GM12878 (cell line): ENCODE data around the gene BCKDHB. TPM values are rescaled to one million over a fixed set of nuclear protein-coding genes. Genes with fewer than 3 reads are reported as not detected.
A peak's percentile ranks its signal among the peaks of the same experiment; 100 is the strongest.

ENCODE experiments used
- ATAC-seq: fragments of 200-7000 bp; cut with Tn5 transposase; 3 replicates; pipeline ENCODE4 v1.9.1; 2020; ENCODE audit warnings: mild to moderate bottlenecking, moderate library complexity
- BruUV-seq: library from RNA; stranded (reverse); fragments of 400-500 nt; replicated peaks from 2 replicates; lab custom pipeline; 2021; lab: Mats Ljungman, UMichigan
- CTCF ChIA-PET: fragments of 300-600 bp; sonication (Branson Sonifier 250); formaldehyde crosslinking; extraction: SDS; loops from one replicate; lab custom pipeline; 2021; ENCODE audit warnings: inconsistent platforms; lab: Yijun Ruan, JAX
- POLR2A ChIA-PET: fragments of 350-600 bp; formaldehyde crosslinking; extraction: SDS; loops from one replicate; lab custom pipeline; 2021; ENCODE audit warnings: inconsistent platforms; lab: Charles Lee
- RAD21 ChIA-PET: fragments of 300-600 bp; sonication (Branson Sonifier 250); formaldehyde crosslinking; loops from one replicate; lab custom pipeline; 2023; ENCODE audit warnings: antibody characterized with exemption; ENCODE audit not compliant: unreplicated experiment; lab: Charles Lee
- SMC1A ChIA-PET: fragments of 300-600 bp; sonication (Branson Sonifier 250); formaldehyde crosslinking; loops from one replicate; lab custom pipeline; 2023; ENCODE audit not compliant: unreplicated experiment, uncharacterized antibody; lab: Charles Lee
- DNase-seq: peaks from one replicate; pipeline ENCODE4 v3.0.0-alpha.2; 2011; ENCODE audit warnings: low read depth, low spot score
- FAIRE-seq: peaks from 3 replicates; lab custom pipeline; 2011; peaks lifted over from hg19 to GRCh38; lab: Jason Lieb, UNC
- H2AFZ ChIP-seq: 2 replicates; pipeline ENCODE4 v1.6.0; 2011; ENCODE audit warnings: low read depth, low read length, control low read depth; ENCODE audit not compliant: control insufficient read depth
- H3K27ac ChIP-seq: 2 replicates; pipeline ENCODE4 v1.5.1; 2011; ENCODE audit warnings: control low read depth; ENCODE audit not compliant: control insufficient read depth, insufficient read depth
- H3K27me3 ChIP-seq, 2 experiments: replicated peaks in 1 of 2; 2 replicates each; pipeline versions ENCODE4 v1.6.0 to v1.6.1; 2011; ENCODE audit warnings: low read length in 1 of 2; ENCODE audit not compliant: control insufficient read depth in 2 of 2, insufficient read depth in 2 of 2
- H3K36me3 ChIP-seq, 2 experiments: 2 replicates each; pipeline ENCODE4 v1.5.1; 2011; ENCODE audit warnings: low read length in 1 of 2; ENCODE audit not compliant: control insufficient read depth in 2 of 2, insufficient read depth in 2 of 2
- H3K4me1 ChIP-seq: 2 replicates; pipeline ENCODE4 v1.6.1; 2011; ENCODE audit warnings: mild to moderate bottlenecking, low read length, moderate library complexity, mixed read lengths; ENCODE audit not compliant: control insufficient read depth, insufficient read depth
- H3K4me2 ChIP-seq: 2 replicates; pipeline ENCODE4 v1.6.0; 2011; ENCODE audit warnings: control low read depth; ENCODE audit not compliant: control insufficient read depth, insufficient read depth
- H3K4me3 ChIP-seq: fragments of 200-600 bp; sonication (generic); 2 replicates; pipeline ENCODE4 v1.5.1; 2016
- H3K79me2 ChIP-seq: 2 replicates; pipeline ENCODE4 v1.6.0; 2011; ENCODE audit warnings: low read length; ENCODE audit not compliant: control insufficient read depth, insufficient read depth
- H3K9ac ChIP-seq: 2 replicates; pipeline ENCODE4 v1.8.0; 2011; ENCODE audit warnings: low read length, control low read depth, mixed read lengths; ENCODE audit not compliant: control insufficient read depth, insufficient read depth
- H3K9me3 ChIP-seq: replicated peaks from 3 replicates; pipeline ENCODE4 v1.5.1; 2011; ENCODE audit warnings: mild to moderate bottlenecking, low read length; ENCODE audit not compliant: control insufficient read depth, insufficient read depth
- H4K20me1 ChIP-seq: 2 replicates; pipeline ENCODE4 v1.6.0; 2011; ENCODE audit not compliant: control insufficient read depth, insufficient read depth
- ATF7 ChIP-seq: fragments of 450-650 bp; IDR thresholded peaks from 2 replicates; pipeline ENCODE4 v1.6.1; 2016; ENCODE audit warnings: low read depth, mild to moderate bottlenecking
- BCL11A ChIP-seq: IDR thresholded peaks from 2 replicates; pipeline ENCODE4 v1.6.1; 2011; ENCODE audit warnings: low read depth, low read length
- CHD1 ChIP-seq: IDR thresholded peaks from 2 replicates; pipeline ENCODE4 v1.6.1; 2012; ENCODE audit warnings: low read depth, low read length, improper control_type of control experiment
- EED ChIP-seq: sonication (generic); IDR thresholded peaks from 2 replicates; pipeline ENCODE4 v1.6.1; 2016; ENCODE audit warnings: antibody characterized with exemption, low read depth
- EP300 ChIP-seq, 2 experiments: fragments of 150-350 bp in 1 of 2; IDR thresholded peaks; 2 replicates each; pipeline ENCODE4 v1.6.1; 2011 to 2012; ENCODE audit warnings: low read depth in 2 of 2, low read length in 2 of 2, borderline replicate concordance in 1 of 2, improper control_type of control experiment in 1 of 2, inconsistent platforms in 1 of 2; ENCODE audit not compliant: control insufficient read depth in 1 of 2
- ETV6 ChIP-seq, 2 experiments: fragments of 450-650 bp in 1 of 2; IDR thresholded peaks in 1 of 2; conservative IDR thresholded peaks in 1 of 2; 2 replicates each; pipeline ENCODE4 v1.6.1; 2014; ENCODE audit warnings: antibody characterized with exemption in 1 of 2, borderline replicate concordance in 1 of 2, low read depth in 1 of 2, mild to moderate bottlenecking in 1 of 2, moderate library complexity in 1 of 2
- FOXM1 ChIP-seq: IDR thresholded peaks from 2 replicates; pipeline ENCODE4 v1.6.1; 2012; ENCODE audit warnings: low read depth, mild to moderate bottlenecking, inconsistent platforms, low read length, moderate library complexity
- HDAC2 ChIP-seq: fragments of 200-600 bp; sonication (generic); IDR thresholded peaks from 2 replicates; pipeline ENCODE4 v1.6.1; 2017
- IKZF2 ChIP-seq, 2 experiments: fragments of 450-650 bp; IDR thresholded peaks; 2 replicates each; pipeline ENCODE4 v1.6.1; 2017; ENCODE audit warnings: mild to moderate bottlenecking in 2 of 2, moderate library complexity in 2 of 2
- IRF4 ChIP-seq: IDR thresholded peaks from 2 replicates; pipeline ENCODE4 v1.6.1; 2011; ENCODE audit warnings: low read depth, low read length
- MEF2A ChIP-seq: IDR thresholded peaks from 2 replicates; pipeline ENCODE4 v1.6.1; 2011; ENCODE audit warnings: low read depth, mild to moderate bottlenecking, low read length, moderate library complexity; ENCODE audit not compliant: insufficient read depth
- MYB ChIP-seq: fragments of 150-350 bp; IDR thresholded peaks from 2 replicates; pipeline ENCODE4 v1.6.1; 2014; ENCODE audit warnings: mild to moderate bottlenecking, low read depth, low read length, borderline replicate concordance
- NBN ChIP-seq: fragments of 450-650 bp; IDR thresholded peaks from 2 replicates; pipeline ENCODE4 v1.6.1; 2016
- NFIC ChIP-seq: IDR thresholded peaks from 2 replicates; pipeline ENCODE4 v1.6.1; 2012; ENCODE audit warnings: low read depth, mild to moderate bottlenecking, inconsistent platforms, low read length, moderate library complexity
- NR2F1 ChIP-seq: fragments of 450-650 bp; conservative IDR thresholded peaks from 2 replicates; pipeline ENCODE4 v1.6.1; 2017; ENCODE audit warnings: mild to moderate bottlenecking
- PAX8 ChIP-seq: fragments of 450-650 bp; IDR thresholded peaks from 2 replicates; pipeline ENCODE4 v1.6.1; 2017; ENCODE audit warnings: mild to moderate bottlenecking, moderate library complexity
- POLR2AphosphoS5 ChIP-seq: IDR thresholded peaks from 2 replicates; pipeline ENCODE4 v1.6.1; 2011; ENCODE audit warnings: mild to moderate bottlenecking, low read length, inconsistent platforms
- SMARCA5 ChIP-seq: fragments of 450-650 bp; IDR thresholded peaks from 2 replicates; pipeline ENCODE4 v1.6.1; 2017; ENCODE audit warnings: mild to moderate bottlenecking
- STAT1 ChIP-seq: fragments of 450-650 bp; conservative IDR thresholded peaks from 2 replicates; pipeline ENCODE4 v1.6.1; 2014; ENCODE audit warnings: antibody characterized with exemption, mild to moderate bottlenecking
- TCF12 ChIP-seq: IDR thresholded peaks from 2 replicates; pipeline ENCODE4 v1.6.1; 2011; ENCODE audit warnings: low read depth, mild to moderate bottlenecking, low read length
- YBX1 ChIP-seq: fragments of 450-650 bp; IDR thresholded peaks from 2 replicates; pipeline ENCODE4 v1.6.1; 2016; ENCODE audit warnings: antibody characterized with exemption
- ZBTB33 ChIP-seq: fragments of 450-650 bp; IDR thresholded peaks from 2 replicates; pipeline ENCODE4 v1.6.1; 2017; ENCODE audit warnings: mild to moderate bottlenecking
- WGBS: methylation state at CpG from one replicate; pipeline ENCODE4 v1.1.6; 2016; ENCODE audit warnings: low lambda C conversion rate; ENCODE audit not compliant: insufficient replicate concordance, insufficient coverage; ENCODE audit errors: missing lambda C conversion rate; 5-methylcytosine and 5-hydroxymethylcytosine counted together
- in situ Hi-C: fragments of 300-500 bp; cut with MboI; formaldehyde crosslinking; loops from 9 replicates; pipeline ENCODE4 v1.14.3; 2018; ENCODE audit warnings: mixed read lengths
- intact Hi-C: fragments of 100-400 bp; cut with micrococcal nuclease; formaldehyde crosslinking; loops from one replicate; pipeline ENCODE4 v1.14.2; 2022; ENCODE audit not compliant: unreplicated experiment
- polyA plus RNA-seq, 11 experiments: library from polyadenylated mRNA; depleted of rRNA in 4 of 11; unstranded in 6 of 11; stranded (reverse) in 5 of 11; fragments of >200 nt; fragmentation: Nextera tagmentation in 4 of 11; fragmentation: Illumina TruSeq in 1 of 11; extraction: Ambion mirVana in 4 of 11; extraction: Trizol in 1 of 11; gene quantifications; 1 replicate in 1 of 11; 2 replicates in 10 of 11; pipeline versions ENCODE4 v1.2.1 to v1.2.3, GENCODE V29; 2011 to 2016; ENCODE audit warnings: inconsistent platforms in 2 of 11, missing spikeins in 2 of 11, low read depth in 1 of 11
- total RNA-seq, 4 experiments: library from RNA; depleted of rRNA in 3 of 4; stranded (reverse); fragments of >200 nt in 3 of 4; fragmentation: Illumina TruSeq in 1 of 4; extraction: Trizol in 1 of 4; gene quantifications; 2 replicates each; pipeline versions ENCODE4 v1.2.1 to v1.2.3, GENCODE V29; 2013 to 2021
- TF ChIP-seq, protein P1 (sequence below): IDR thresholded peaks from 2 replicates; pipeline ENCODE4 v1.6.1; 2011; ENCODE audit warnings: low read depth, mild to moderate bottlenecking, low read length, moderate library complexity, borderline replicate concordance; ENCODE audit errors: extremely low read depth
- TF ChIP-seq, protein P2 (sequence below): IDR thresholded peaks from 2 replicates; pipeline ENCODE4 v1.6.1; 2012; ENCODE audit warnings: low read length, inconsistent platforms

The BCKDHB gene
- total and polyA plus RNA-seq, 10 of the 15 experiments (the other 5 are each of a cell fraction or from before 2014, with no cell fraction given): 12.9 to 57.1 (median 25.3) TPM

DNA sequence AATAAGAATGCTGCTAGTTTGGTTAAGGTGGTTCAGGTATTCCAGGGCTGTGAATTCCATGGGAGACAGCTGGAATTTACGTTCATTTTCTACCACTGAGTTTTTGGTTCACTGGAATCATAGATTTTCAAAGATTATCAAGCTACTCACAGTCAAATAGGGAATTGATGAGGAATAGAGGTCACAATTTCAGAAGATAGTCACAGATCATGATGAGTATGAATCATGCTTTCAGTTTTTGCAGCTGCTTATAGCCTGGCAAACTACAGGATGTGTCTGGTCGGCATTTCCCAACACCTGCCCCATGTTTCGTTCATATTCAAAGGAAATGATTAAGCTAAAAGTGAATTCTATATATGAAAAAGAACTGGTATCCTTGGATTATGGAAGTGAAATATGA lies 58.7 kb downstream of the BCKDHB start:
- CTCF ChIA-PET: interaction anchor here (0.8 kb wide), 1 partner anchor 49 kb away, joined by 3 read pairs; no protein-coding TSS in a partner anchor
- no peak for TF ChIP-seq HDAC2
- peak; percentile 87; the same call in 1 of the 2 replicates for TF ChIP-seq FOXM1
- TF ChIP-seq NBN: no peak
- TF ChIP-seq PAX8: no peak
- peak; percentile 64 for TF ChIP-seq NR2F1
- TF ChIP-seq ZBTB33: no peak
- no peak for TF ChIP-seq CHD1
- TF ChIP-seq TCF12: peak; percentile 89
- 0 out of 2 replicates have a peak, but pooled peaks have one; percentile 37 for TF ChIP-seq ATF7
- TF ChIP-seq BCL11A: peak; percentile 68; the same call in 1 of the 2 replicates
- no peak for TF ChIP-seq STAT1
- no peak for TF ChIP-seq YBX1
- TF ChIP-seq IKZF2 (IDR thresholded peaks at IDR 0.05): peak; percentile 74 to 81
- TF ChIP-seq POLR2AphosphoS5: no peak
- TF ChIP-seq EED: peak; percentile 87
- peak in 1 of 2 experiments; percentile 62; a peak in 1 of 4 replicates for TF ChIP-seq ETV6 (conservative IDR thresholded peaks at IDR 0.05 in 1 of 2, IDR thresholded peaks at IDR 0.05 in 1 of 2; ENCODE audit: borderline replicate concordance in 1 of 2, low read depth in 1 of 2)
- TF ChIP-seq SMARCA5: no peak
- TF ChIP-seq IRF4: peak; percentile 63
- TF ChIP-seq EP300 (IDR thresholded peaks at IDR 0.05; ENCODE audit: borderline replicate concordance in 1 of 2, control insufficient read depth in 1 of 2, low read depth in 2 of 2, low read length in 2 of 2): peak; percentile 37 to 49; a peak in 2 of 4 replicates
- TF ChIP-seq, protein P1, sequence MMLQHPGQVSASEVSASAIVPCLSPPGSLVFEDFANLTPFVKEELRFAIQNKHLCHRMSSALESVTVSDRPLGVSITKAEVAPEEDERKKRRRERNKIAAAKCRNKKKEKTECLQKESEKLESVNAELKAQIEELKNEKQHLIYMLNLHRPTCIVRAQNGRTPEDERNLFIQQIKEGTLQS: no peak
- TF ChIP-seq MEF2A: 0 out of 2 replicates have a peak, but pooled peaks have one; percentile 56
- peak; percentile 93 for TF ChIP-seq NFIC
- TF ChIP-seq, protein P2, sequence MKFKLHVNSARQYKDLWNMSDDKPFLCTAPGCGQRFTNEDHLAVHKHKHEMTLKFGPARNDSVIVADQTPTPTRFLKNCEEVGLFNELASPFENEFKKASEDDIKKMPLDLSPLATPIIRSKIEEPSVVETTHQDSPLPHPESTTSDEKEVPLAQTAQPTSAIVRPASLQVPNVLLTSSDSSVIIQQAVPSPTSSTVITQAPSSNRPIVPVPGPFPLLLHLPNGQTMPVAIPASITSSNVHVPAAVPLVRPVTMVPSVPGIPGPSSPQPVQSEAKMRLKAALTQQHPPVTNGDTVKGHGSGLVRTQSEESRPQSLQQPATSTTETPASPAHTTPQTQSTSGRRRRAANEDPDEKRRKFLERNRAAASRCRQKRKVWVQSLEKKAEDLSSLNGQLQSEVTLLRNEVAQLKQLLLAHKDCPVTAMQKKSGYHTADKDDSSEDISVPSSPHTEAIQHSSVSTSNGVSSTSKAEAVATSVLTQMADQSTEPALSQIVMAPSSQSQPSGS: peak; percentile 65
- TF ChIP-seq MYB: no peak

More for the DNA sequence above, 58.7 kb downstream of the BCKDHB start:
- intact Hi-C loops (no loop called here), in situ Hi-C loops (no loop called here)
- Histone ChIP-seq H3K9me3 (no peaks in the 10 kb centered on the region), H3K27me3 (no peaks in the 10 kb centered on the region), H3K4me3 (no peak overlapping the region; the same call in 1 of the 2 replicates), H4K20me1 (no peaks in the 10 kb centered on the region), H3K4me1 (peaks cover 9% of the 10 kb centered on the region), H2AFZ (peak overlapping the region; percentile 40), H3K27ac (peak overlapping the region; percentile 74; the same call in 1 of the 2 replicates), H3K36me3 (no peaks in the 10 kb centered on the region), H3K79me2 (no peaks in the 10 kb centered on the region), H3K4me2 (peak overlapping the region; percentile 80), H3K9ac (no peak overlapping the region)
- FAIRE-seq (peak; percentile 83), DNase-seq (peak; percentile 56), ATAC-seq (peak; percentile 93)
- ChIA-PET SMC1A (interaction anchor here (0.6 to 2.1 kb wide), 10 partner anchors 8 to 522 kb away, joined by 3 to 6 read pairs (median 4); partner anchors contain the start of gene BCKDHB), POLR2A (interaction anchor here (0.9 kb wide), 1 partner anchor 13 kb away, joined by 3 read pairs; no protein-coding TSS in a partner anchor), RAD21 (interaction anchor here (0.9 to 1.9 kb wide), 6 partner anchors 10 to 59 kb away, joined by 3 to 6 read pairs (median 5); partner anchors contain the start of gene BCKDHB)
- BruUV-seq: no TSS peak
- 0% methylated on average over 3 of the region's 3 CpGs for WGBS
